PC-3 (cell line): ENCODE measurements around the gene PPM1G. TPM values are rescaled to one million over a fixed set of nuclear protein-coding genes. Genes with fewer than 3 reads are reported as not detected.
A peak's percentile ranks its signal among the peaks of the same experiment; 100 is the strongest.

Experiments used
- ATAC-seq: fragments of 200-7000 bp; cut with Tn5 transposase; 2 replicates; pipeline ENCODE4 v1.9.1; 2020; ENCODE audit warnings: mild to moderate bottlenecking, moderate library complexity
- BruUV-seq: library from RNA; stranded (reverse); fragments of 400-500 nt; replicated peaks from 2 replicates; lab custom pipeline; 2021; lab: Mats Ljungman, UMichigan
- CTCF ChIA-PET: fragments of 300-600 bp; sonication (Branson Sonifier 250); formaldehyde crosslinking; loops from one replicate; lab custom pipeline; 2022; ENCODE audit warnings: antibody characterized with exemption; lab: Charles Lee
- POLR2A ChIA-PET: fragments of 300-600 bp; sonication (Branson Sonifier 250); formaldehyde crosslinking; loops from one replicate; lab custom pipeline; 2022; ENCODE audit warnings: antibody characterized with exemption; ENCODE audit not compliant: unreplicated experiment; lab: Charles Lee
- DNase-seq: peaks from one replicate; pipeline ENCODE4 v3.0.0-alpha.2; 2015
- H2AFZ ChIP-seq: fragments of 300-600 bp; sonication (generic); 2 replicates; pipeline ENCODE4 v1.6.0; 2016; ENCODE audit warnings: antibody characterized with exemption, low read length
- H3F3A ChIP-seq: fragments of 300-600 bp; sonication (generic); one replicate; pipeline ENCODE4 v1.6.0; 2017; ENCODE audit warnings: antibody characterized with exemption, low read length, control low read depth, mild to moderate bottlenecking; ENCODE audit not compliant: unreplicated experiment
- H3K27ac ChIP-seq: fragments of 300-600 bp; sonication (generic); 2 replicates; pipeline ENCODE4 v1.5.1; 2016; ENCODE audit warnings: mild to moderate bottlenecking, low read length
- H3K27me3 ChIP-seq: fragments of 300-600 bp; sonication (generic); 2 replicates; pipeline ENCODE4 v1.6.1; 2016; ENCODE audit warnings: low read length, mixed read lengths
- H3K36me3 ChIP-seq: fragments of 300-600 bp; sonication (generic); 2 replicates; pipeline ENCODE4 v1.6.1; 2016; ENCODE audit warnings: low read depth, mixed run types, low read length, mixed read lengths
- H3K4me1 ChIP-seq: fragments of 300-600 bp; sonication (generic); 2 replicates; pipeline ENCODE4 v1.5.1; 2016; ENCODE audit warnings: low read length; ENCODE audit not compliant: insufficient read depth
- H3K4me2 ChIP-seq: fragments of 300-600 bp; sonication (generic); 2 replicates; pipeline ENCODE4 v1.6.0; 2016; ENCODE audit warnings: low read length
- H3K4me3 ChIP-seq: fragments of 300-600 bp; sonication (generic); 2 replicates; pipeline ENCODE4 v1.5.1; 2016; ENCODE audit warnings: mild to moderate bottlenecking, low read length, mixed read lengths
- H3K79me2 ChIP-seq: fragments of 300-600 bp; sonication (generic); 2 replicates; pipeline ENCODE4 v1.6.1; 2017; ENCODE audit warnings: low read length, mixed read lengths
- H3K9ac ChIP-seq: fragments of 300-600 bp; sonication (generic); 2 replicates; pipeline ENCODE4 v1.6.0; 2016; ENCODE audit warnings: mild to moderate bottlenecking, low read length
- H3K9me2 ChIP-seq: fragments of 300-600 bp; sonication (generic); replicated peaks from 2 replicates; pipeline ENCODE4 v1.6.1; 2016; ENCODE audit warnings: mixed run types, low read length, mixed read lengths
- H3K9me3 ChIP-seq: fragments of 300-600 bp; sonication (generic); 2 replicates; pipeline ENCODE4 v1.6.1; 2016; ENCODE audit warnings: low read length, mixed read lengths
- H4K20me1 ChIP-seq: fragments of 300-600 bp; sonication (generic); 2 replicates; pipeline ENCODE4 v1.6.1; 2016; ENCODE audit warnings: low read length, mixed read lengths
- EZH2 ChIP-seq: fragments of 300-600 bp; sonication (generic); IDR thresholded peaks from one replicate; pipeline ENCODE4 v1.6.1; 2017; ENCODE audit warnings: antibody characterized with exemption, mild to moderate bottlenecking, low read length; ENCODE audit not compliant: unreplicated experiment
- EZH2phosphoT487 ChIP-seq: fragments of 300-600 bp; sonication (generic); IDR thresholded peaks from 2 replicates; pipeline ENCODE4 v1.6.1; 2018; ENCODE audit warnings: mild to moderate bottlenecking, antibody characterized with exemption, low read length, borderline replicate concordance
- intact Hi-C: fragments of 100-400 bp; cut with micrococcal nuclease; formaldehyde crosslinking; loops from 2 replicates; pipeline ENCODE4 v1.9.0; 2023
- total RNA-seq: library from RNA; depleted of rRNA; stranded (reverse); fragments of >200 nt; gene quantifications from 2 replicates; pipeline ENCODE4 v1.2.3, GENCODE V29; 2014
- TF ChIP-seq, protein P1 (sequence below): fragments of 300-600 bp; sonication (generic); conservative IDR thresholded peaks from 2 replicates; pipeline ENCODE4 v1.5.1; 2017; ENCODE audit warnings: antibody characterized with exemption, low read depth, mild to moderate bottlenecking, low read length

PPM1G gene
- total RNA-seq, 1 experiment from 2014 or later = 122 TPM

DNA sequence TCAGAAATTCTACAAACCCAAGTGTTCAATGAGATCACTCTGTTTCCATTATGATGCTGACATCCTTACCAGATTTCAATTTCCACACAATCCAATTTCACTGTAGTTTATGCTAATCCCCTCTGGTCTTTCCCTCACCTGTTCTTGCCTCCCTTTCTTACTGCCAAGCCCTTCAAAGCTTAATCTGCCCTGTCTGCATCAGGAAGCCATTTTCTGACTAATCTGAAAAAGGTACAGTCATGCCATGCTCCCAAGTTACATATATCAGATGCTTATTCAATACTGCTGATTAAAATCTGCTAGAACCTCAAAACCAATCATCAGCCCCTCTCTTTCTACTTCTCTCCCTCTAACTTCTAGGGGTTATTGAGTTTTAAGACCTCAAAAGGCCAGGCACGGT is 41.7 kb upstream of the PPM1G start:
- H2AFZ ChIP-seq = no peak overlapping the region
- peaks cover 4% of the 10 kb centered on the region; the same call in 1 of the 2 replicates for H3K4me1 ChIP-seq
- H3K36me3 ChIP-seq = no peaks in the 10 kb centered on the region
- TF ChIP-seq EZH2phosphoT487 (no peak), EZH2 (no peak)
- H3K9me2 ChIP-seq = no peaks in the 10 kb centered on the region
- no peak overlapping the region for H3K27ac ChIP-seq
- no peak overlapping the region for H3K9ac ChIP-seq
- intact Hi-C loops = no loop called here
- no peaks in the 10 kb centered on the region for H4K20me1 ChIP-seq
- no peaks in the 10 kb centered on the region for H3K27me3 ChIP-seq
- no peaks in the 10 kb centered on the region for H3F3A ChIP-seq
- no peak overlapping the region for H3K4me3 ChIP-seq
- no peak overlapping the region for H3K4me2 ChIP-seq
- H3K79me2 ChIP-seq = no peaks in the 10 kb centered on the region
- DNase-seq (no peak), ATAC-seq (no peak)
- H3K9me3 ChIP-seq = no peaks in the 10 kb centered on the region
- ChIA-PET CTCF (no interaction called here), POLR2A (no interaction called here)
- no TSS peak for BruUV-seq

DNA sequence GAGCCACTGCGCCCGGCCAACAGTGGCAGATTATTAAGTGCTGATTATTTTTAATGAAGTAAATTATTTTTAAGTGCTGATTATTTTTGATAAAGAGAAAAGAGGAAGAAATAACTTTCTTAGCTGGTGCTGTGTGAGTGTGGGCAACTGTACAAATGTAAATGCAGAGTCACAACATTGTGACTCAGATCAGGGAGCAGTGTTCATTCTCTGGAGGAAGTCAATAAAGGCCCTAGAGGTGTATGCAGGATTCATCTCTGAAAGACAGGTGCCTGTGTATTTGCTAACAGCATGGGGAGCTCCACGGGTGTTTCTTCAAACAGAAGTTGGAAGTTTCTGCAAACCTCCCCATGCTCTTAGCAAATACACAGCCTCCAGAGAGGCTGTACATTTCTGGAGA is 39.0 kb upstream of the PPM1G start:
- no TSS peak for BruUV-seq
- no peak overlapping the region for H3K4me3 ChIP-seq
- no peaks in the 10 kb centered on the region for H3K9me3 ChIP-seq
- no peak overlapping the region for H3K27ac ChIP-seq
- CTCF ChIA-PET = no interaction called here
- no peaks in the 10 kb centered on the region for H3K9me2 ChIP-seq
- intact Hi-C loops = no loop called here
- H2AFZ ChIP-seq = no peak overlapping the region
- H3F3A ChIP-seq = no peaks in the 10 kb centered on the region
- no peaks in the 10 kb centered on the region for H3K27me3 ChIP-seq
- H3K4me2 ChIP-seq = no peak overlapping the region
- no peaks in the 10 kb centered on the region for H4K20me1 ChIP-seq
- peaks cover 11% of the 10 kb centered on the region for H3K4me1 ChIP-seq
- no peaks in the 10 kb centered on the region for H3K79me2 ChIP-seq
- no peak overlapping the region for H3K9ac ChIP-seq
- no peaks in the 10 kb centered on the region; the same call in none of the 2 replicates for H3K36me3 ChIP-seq
- ATAC-seq (peak; percentile 55; the same call in 1 of the 2 replicates), DNase-seq (no peak)
- POLR2A ChIA-PET = no interaction called here
- no peak for TF ChIP-seq EZH2
- TF ChIP-seq, protein P1, sequence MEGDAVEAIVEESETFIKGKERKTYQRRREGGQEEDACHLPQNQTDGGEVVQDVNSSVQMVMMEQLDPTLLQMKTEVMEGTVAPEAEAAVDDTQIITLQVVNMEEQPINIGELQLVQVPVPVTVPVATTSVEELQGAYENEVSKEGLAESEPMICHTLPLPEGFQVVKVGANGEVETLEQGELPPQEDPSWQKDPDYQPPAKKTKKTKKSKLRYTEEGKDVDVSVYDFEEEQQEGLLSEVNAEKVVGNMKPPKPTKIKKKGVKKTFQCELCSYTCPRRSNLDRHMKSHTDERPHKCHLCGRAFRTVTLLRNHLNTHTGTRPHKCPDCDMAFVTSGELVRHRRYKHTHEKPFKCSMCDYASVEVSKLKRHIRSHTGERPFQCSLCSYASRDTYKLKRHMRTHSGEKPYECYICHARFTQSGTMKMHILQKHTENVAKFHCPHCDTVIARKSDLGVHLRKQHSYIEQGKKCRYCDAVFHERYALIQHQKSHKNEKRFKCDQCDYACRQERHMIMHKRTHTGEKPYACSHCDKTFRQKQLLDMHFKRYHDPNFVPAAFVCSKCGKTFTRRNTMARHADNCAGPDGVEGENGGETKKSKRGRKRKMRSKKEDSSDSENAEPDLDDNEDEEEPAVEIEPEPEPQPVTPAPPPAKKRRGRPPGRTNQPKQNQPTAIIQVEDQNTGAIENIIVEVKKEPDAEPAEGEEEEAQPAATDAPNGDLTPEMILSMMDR = no peak
- no peak for TF ChIP-seq EZH2phosphoT487

DNA sequence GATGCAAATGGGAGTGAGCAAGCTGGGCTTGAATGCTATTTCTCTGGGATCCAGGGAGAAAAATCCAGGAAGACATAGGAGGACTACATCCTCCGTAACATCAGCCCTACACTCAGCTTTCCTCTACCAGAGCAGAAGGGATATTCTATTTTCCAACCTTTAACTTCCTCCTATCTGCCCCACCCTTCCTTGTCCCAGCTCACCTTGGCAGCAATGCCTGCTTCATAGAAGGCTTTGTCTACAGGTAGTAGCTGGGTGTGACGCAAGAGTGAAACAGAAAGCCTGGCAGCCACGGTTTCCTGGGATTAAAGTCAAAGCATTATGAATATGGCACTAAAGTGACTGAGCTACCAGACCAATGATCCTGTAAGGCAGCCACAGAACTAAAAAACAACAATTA is 36.7 kb upstream of the PPM1G start:
- TF ChIP-seq EZH2 (no peak), EZH2phosphoT487 (no peak)
- TF ChIP-seq, protein P1 = no peak
- no TSS peak for BruUV-seq
- H3K4me1 ChIP-seq = peaks cover 11% of the 10 kb centered on the region
- no peak overlapping the region for H3K9ac ChIP-seq
- H3K4me2 ChIP-seq = peak overlapping the region; percentile 30; the same call in 1 of the 2 replicates
- H3K79me2 ChIP-seq = no peaks in the 10 kb centered on the region
- intact Hi-C loops = no loop called here
- ATAC-seq (peak; percentile 64), DNase-seq (peak; percentile 77)
- peak overlapping the region; percentile 61 for H3K27ac ChIP-seq
- no peaks in the 10 kb centered on the region for H3K9me2 ChIP-seq
- H3K36me3 ChIP-seq = peaks cover 7% of the 10 kb centered on the region
- no peak overlapping the region for H3K4me3 ChIP-seq
- H4K20me1 ChIP-seq = no peaks in the 10 kb centered on the region
- no peaks in the 10 kb centered on the region for H3K9me3 ChIP-seq
- no peaks in the 10 kb centered on the region for H3K27me3 ChIP-seq
- ChIA-PET POLR2A (interaction anchor here (0.6 to 0.7 kb wide), 2 partner anchors 185 to 237 kb away, joined by 6 to 8 read pairs; no protein-coding TSS in a partner anchor), CTCF (no interaction called here)
- no peaks in the 10 kb centered on the region for H3F3A ChIP-seq
- no peak overlapping the region for H2AFZ ChIP-seq
